ENCODE measurements around the gene NDUFAF7. TPM values are rescaled to one million over a fixed set of nuclear protein-coding genes. Genes with fewer than 3 reads are reported as not detected.
"Not testable (repeated sequence)": the region's sequence is repeated elsewhere in the genome, so short reads cannot be mapped to it uniquely, and the experiment has no call there.

NDUFAF7 gene
- polyA plus RNA-seq, 1 donor = 16.9 TPM

DNA sequence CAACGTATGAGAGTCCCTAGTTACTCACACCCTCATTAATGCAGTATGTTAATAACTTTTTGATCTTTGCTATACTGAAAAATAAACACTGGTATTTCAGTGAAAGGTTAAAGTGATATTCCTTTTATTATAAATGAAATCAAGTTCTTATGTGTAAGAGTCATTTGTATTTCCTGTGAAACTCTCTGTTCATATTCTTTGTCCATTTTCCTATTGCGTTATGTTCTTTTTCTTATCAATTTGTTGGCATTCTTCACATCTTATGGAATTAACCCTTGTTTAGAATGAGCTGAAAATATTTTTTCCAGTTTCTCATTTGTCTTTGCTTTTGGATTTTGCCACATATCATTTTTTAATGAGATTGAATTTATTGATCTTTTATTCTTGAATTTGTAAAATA lies 44.8 kb downstream of the NDUFAF7 start:
- 100% methylated on average over 2 of the region's 2 CpGs for WGBS (ENCODE audit: insufficient coverage, low lambda C conversion rate)
- DNase-seq = no peak
- Histone ChIP-seq H3K36me3 (ENCODE audit: control insufficient read depth, insufficient read depth, low read length) (peaks cover 39% of the 10 kb centered on the region), H3K4me3 (ENCODE audit: low read length) (no peak overlapping the region), H3K4me1 (ENCODE audit: control insufficient read depth, insufficient read depth, low read length) (no peaks in the 10 kb centered on the region), H3K27ac (ENCODE audit: low read length) (no peak overlapping the region), H3K9me3 (ENCODE audit: control insufficient read depth, low read depth, low read length) (no peaks in the 10 kb centered on the region), H3K27me3 (ENCODE audit: control insufficient read depth, insufficient read depth, low read length) (no peaks in the 10 kb centered on the region)

DNA sequence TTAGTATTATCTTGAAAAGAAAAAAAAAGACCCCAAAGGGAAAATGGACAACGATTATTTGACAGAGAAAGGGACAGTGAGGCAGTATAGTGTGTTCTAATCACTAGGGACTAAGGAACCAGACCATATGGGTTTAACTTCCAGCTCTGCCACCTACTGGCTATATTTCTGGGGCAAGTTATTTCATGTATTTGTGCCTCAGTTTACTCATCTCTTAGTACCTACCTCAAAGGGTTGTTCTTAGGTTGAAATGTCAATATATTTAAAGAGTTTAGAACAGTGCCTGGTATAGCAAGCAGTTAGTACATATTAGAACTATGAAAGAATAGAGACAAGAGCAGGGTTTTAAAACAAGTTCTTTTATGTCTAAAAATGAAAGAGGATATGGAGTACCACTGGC lies 50.5 kb downstream of the NDUFAF7 start:
- Histone ChIP-seq H3K4me3 (ENCODE audit: low read length) (no peak overlapping the region), H3K27me3 (ENCODE audit: control insufficient read depth, insufficient read depth, low read length) (no peaks in the 10 kb centered on the region), H3K27ac (ENCODE audit: low read length) (no peak overlapping the region), H3K4me1 (ENCODE audit: control insufficient read depth, insufficient read depth, low read length) (no peaks in the 10 kb centered on the region), H3K36me3 (ENCODE audit: control insufficient read depth, insufficient read depth, low read length) (peaks cover 16% of the 10 kb centered on the region), H3K9me3 (ENCODE audit: control insufficient read depth, low read depth, low read length) (no peaks in the 10 kb centered on the region)
- 100% methylated on average over 1 of the region's 1 CpG for WGBS (ENCODE audit: insufficient coverage, low lambda C conversion rate)
- DNase-seq = no peak

DNA sequence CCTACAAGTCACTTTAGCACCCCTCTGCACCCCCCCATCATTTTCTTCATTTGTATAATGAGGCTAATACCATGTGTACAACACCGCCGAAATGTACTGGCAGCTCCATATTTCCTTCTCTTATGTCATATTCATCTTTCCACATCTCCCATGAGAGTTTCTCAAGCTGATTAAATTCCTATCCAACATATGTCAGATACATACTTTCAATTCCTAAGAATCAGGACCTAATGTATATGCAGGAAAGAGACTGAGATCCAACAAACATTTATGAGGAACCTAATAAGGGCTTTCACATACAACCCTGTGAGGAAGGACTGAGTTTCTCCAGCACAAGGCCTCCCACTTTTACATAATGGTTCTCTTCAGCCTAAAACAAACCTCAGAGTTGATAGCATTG lies 51.3 kb downstream of the NDUFAF7 start:
- 100% methylated on average over 2 of the region's 2 CpGs for WGBS (ENCODE audit: insufficient coverage, low lambda C conversion rate)
- Histone ChIP-seq H3K36me3 (ENCODE audit: control insufficient read depth, insufficient read depth, low read length) (peaks cover 14% of the 10 kb centered on the region), H3K4me3 (ENCODE audit: low read length) (no peak overlapping the region), H3K4me1 (ENCODE audit: control insufficient read depth, insufficient read depth, low read length) (no peaks in the 10 kb centered on the region), H3K9me3 (ENCODE audit: control insufficient read depth, low read depth, low read length) (no peaks in the 10 kb centered on the region), H3K27ac (ENCODE audit: low read length) (no peak overlapping the region), H3K27me3 (ENCODE audit: control insufficient read depth, insufficient read depth, low read length) (no peaks in the 10 kb centered on the region)
- no peak for DNase-seq

DNA sequence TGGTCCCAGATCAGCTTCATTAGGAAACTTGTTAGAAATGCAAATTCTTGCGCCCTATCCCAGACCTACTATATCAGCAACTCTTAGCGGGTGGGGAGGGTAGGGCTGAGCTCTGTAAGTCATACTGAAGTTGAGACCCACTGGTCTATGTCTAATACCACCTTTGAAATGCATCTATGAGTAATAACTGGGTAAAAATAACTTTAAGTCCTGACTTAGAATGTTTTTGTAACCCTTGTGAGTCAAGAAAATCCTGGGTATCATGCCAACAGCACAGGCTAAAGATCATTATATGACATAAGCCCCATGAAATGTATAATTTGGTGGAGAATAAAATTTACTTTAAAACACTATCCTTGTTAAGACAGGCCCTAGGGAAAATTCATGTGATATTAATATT lies 51.7 kb downstream of the NDUFAF7 start:
- Histone ChIP-seq H3K36me3 (ENCODE audit: control insufficient read depth, insufficient read depth, low read length) (peaks cover 12% of the 10 kb centered on the region), H3K27ac (ENCODE audit: low read length) (no peak overlapping the region), H3K4me3 (ENCODE audit: low read length) (no peak overlapping the region), H3K4me1 (ENCODE audit: control insufficient read depth, insufficient read depth, low read length) (no peaks in the 10 kb centered on the region), H3K9me3 (ENCODE audit: control insufficient read depth, low read depth, low read length) (no peaks in the 10 kb centered on the region), H3K27me3 (ENCODE audit: control insufficient read depth, insufficient read depth, low read length) (no peaks in the 10 kb centered on the region)
- no CpG with 5 or more reads among the region's 2 CpGs for WGBS (ENCODE audit: insufficient coverage, low lambda C conversion rate)
- no peak for DNase-seq

DNA sequence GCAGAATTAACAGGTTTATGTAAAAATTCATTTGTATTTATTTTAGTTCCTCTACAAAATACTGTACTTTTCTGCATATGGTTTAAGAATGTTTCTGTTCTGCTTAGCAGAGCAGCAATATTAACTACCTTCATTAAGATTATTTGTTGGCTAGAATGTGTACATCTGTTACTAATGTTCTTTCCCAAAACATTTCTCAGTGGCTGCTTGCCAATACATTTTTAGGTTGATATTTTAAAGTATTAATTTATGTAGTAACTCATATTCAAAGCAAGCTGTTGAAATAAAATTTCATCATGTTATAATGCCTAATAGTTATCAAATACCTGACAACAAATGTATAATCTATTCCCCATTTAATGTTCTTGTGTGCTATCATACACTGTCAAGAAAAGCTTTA lies 52.9 kb downstream of the NDUFAF7 start:
- no peaks in the 10 kb centered on the region for H3K9me3 ChIP-seq (ENCODE audit: control insufficient read depth, low read depth, low read length)
- no peaks in the 10 kb centered on the region for H3K4me1 ChIP-seq (ENCODE audit: control insufficient read depth, insufficient read depth, low read length)
- DNase-seq = no peak
- no peak overlapping the region for H3K27ac ChIP-seq (ENCODE audit: low read length)
- H3K4me3 ChIP-seq (ENCODE audit: low read length) = no peak overlapping the region
- peaks cover 13% of the 10 kb centered on the region for H3K36me3 ChIP-seq (ENCODE audit: control insufficient read depth, insufficient read depth, low read length)
- H3K27me3 ChIP-seq (ENCODE audit: control insufficient read depth, insufficient read depth, low read length) = no peaks in the 10 kb centered on the region

DNA sequence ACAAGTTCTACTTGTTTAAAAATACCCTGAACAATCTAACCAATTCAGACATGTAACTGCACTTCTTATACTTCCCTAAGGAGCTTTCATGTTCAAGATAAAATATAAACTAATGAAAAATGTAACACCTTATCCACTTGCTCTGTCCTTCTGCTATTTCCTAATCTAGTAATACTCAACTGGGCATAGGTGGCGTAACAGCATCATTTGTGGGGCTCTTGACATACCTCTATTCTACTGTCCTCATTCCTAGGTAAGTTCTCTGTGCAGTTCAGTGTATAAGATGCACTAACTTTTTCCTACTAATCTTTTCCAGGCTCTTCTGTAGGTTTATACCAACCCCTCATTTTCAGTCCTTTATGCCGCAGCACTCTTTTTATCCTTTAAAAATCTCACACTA lies 56.5 kb downstream of the NDUFAF7 start:
- no peaks in the 10 kb centered on the region for H3K27me3 ChIP-seq (ENCODE audit: control insufficient read depth, insufficient read depth, low read length)
- DNase-seq = peak; percentile 4 to 14
- H3K36me3 ChIP-seq (ENCODE audit: control insufficient read depth, insufficient read depth, low read length) = peaks cover 10% of the 10 kb centered on the region
- H3K9me3 ChIP-seq (ENCODE audit: control insufficient read depth, low read depth, low read length) = no peaks in the 10 kb centered on the region
- WGBS (ENCODE audit: insufficient coverage, low lambda C conversion rate) = no CpG with 5 or more reads among the region's 2 CpGs
- H3K27ac ChIP-seq (ENCODE audit: low read length) = no peak overlapping the region
- H3K4me1 ChIP-seq (ENCODE audit: control insufficient read depth, insufficient read depth, low read length) = no peaks in the 10 kb centered on the region
- no peak overlapping the region for H3K4me3 ChIP-seq (ENCODE audit: low read length)

DNA sequence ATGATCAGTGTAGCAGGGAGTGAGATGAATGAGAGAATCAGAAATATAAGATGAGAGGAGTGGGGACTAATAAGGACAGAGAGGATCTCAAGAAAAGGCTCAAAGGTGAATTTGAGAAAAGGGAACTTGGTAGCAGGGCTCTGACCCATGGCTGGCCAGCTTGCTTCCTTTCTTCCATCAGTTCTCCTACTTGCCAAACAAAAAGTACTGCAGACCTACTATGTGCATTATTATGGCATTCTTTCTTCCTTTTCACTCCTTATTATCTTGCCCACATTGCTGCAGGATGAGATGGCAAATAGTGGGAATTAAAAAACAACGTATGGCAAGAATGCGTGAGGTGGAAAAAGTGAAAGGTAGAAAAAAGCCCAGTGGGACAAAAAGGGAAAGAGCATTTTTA lies 60.2 kb downstream of the NDUFAF7 start:
- Histone ChIP-seq H3K27ac (ENCODE audit: low read length) (no peak overlapping the region), H3K4me3 (ENCODE audit: low read length) (no peak overlapping the region), H3K4me1 (ENCODE audit: control insufficient read depth, insufficient read depth, low read length) (no peaks in the 10 kb centered on the region), H3K36me3 (ENCODE audit: control insufficient read depth, insufficient read depth, low read length) (peaks cover 10% of the 10 kb centered on the region), H3K27me3 (ENCODE audit: control insufficient read depth, insufficient read depth, low read length) (no peaks in the 10 kb centered on the region), H3K9me3 (ENCODE audit: control insufficient read depth, low read depth, low read length) (no peaks in the 10 kb centered on the region)
- WGBS (ENCODE audit: insufficient coverage, low lambda C conversion rate) = 94% methylated on average over 2 of the region's 2 CpGs
- no peak for DNase-seq

DNA sequence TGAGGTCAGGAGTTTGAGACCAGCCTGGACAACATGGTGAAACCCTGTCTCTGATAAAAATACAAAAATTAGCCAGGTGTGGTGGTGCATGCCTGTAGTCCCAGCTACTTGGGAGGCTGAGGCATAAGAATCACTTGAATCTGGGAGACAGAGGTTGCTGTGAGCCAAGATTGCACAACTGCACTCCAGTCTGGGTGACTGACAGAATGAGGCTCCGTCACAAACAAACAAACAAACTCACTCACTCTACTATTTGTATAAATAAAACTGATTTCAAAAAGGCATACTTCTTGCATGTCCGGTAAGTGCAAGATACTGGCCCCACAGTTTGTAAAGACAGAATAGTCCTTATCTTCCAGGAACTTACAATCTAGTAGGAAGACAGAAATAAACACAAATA lies 63.4 kb downstream of the NDUFAF7 start:
- not testable (repeated sequence) for DNase-seq; H3K36me3 ChIP-seq (ENCODE audit: control insufficient read depth, insufficient read depth, low read length); H3K27ac ChIP-seq (ENCODE audit: low read length); H3K27me3 ChIP-seq (ENCODE audit: control insufficient read depth, insufficient read depth, low read length); H3K4me1 ChIP-seq (ENCODE audit: control insufficient read depth, insufficient read depth, low read length); H3K4me3 ChIP-seq (ENCODE audit: low read length); H3K9me3 ChIP-seq (ENCODE audit: control insufficient read depth, low read depth, low read length)
- no CpG with 5 or more reads among the region's 2 CpGs for WGBS (ENCODE audit: insufficient coverage, low lambda C conversion rate)

DNA sequence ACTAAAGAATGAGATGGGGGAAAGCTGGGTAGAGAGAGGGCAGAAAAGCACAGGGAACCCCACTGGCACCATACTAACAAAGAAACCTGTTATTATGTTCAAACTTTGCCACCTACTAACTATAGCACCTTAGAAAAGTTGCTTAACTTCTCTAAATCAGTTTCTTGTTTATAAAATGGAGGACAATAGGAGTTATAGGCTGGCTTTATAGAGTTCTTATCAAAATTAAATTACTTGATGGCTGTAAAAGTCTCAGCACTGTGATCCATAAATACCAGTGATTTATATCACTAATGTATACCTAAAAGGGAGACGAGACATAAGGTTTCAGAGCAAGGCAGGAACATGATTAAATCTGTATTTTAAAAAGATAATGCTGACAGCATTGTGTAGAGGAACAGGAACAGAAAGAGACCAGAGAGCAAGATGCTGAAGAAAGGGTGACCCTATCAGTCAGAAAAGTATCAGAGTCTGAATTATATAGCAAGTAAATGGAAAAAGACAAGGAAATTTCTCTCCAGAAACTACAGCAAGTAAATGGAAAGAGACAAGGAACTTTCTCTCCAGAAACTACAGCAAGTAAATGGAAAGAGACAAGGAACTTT lies 64.1 kb downstream of the NDUFAF7 start:
- Histone ChIP-seq H3K27ac (ENCODE audit: low read length) (no peak overlapping the region), H3K4me3 (ENCODE audit: low read length) (no peak overlapping the region), H3K27me3 (ENCODE audit: control insufficient read depth, insufficient read depth, low read length) (no peaks in the 10 kb centered on the region), H3K9me3 (ENCODE audit: control insufficient read depth, low read depth, low read length) (no peaks in the 10 kb centered on the region), H3K4me1 (ENCODE audit: control insufficient read depth, insufficient read depth, low read length) (no peaks in the 10 kb centered on the region), H3K36me3 (ENCODE audit: control insufficient read depth, insufficient read depth, low read length) (peaks cover 6% of the 10 kb centered on the region)
- 17% methylated on average over 1 of the region's 1 CpG for WGBS (ENCODE audit: insufficient coverage, low lambda C conversion rate)
- DNase-seq = no peak

DNA sequence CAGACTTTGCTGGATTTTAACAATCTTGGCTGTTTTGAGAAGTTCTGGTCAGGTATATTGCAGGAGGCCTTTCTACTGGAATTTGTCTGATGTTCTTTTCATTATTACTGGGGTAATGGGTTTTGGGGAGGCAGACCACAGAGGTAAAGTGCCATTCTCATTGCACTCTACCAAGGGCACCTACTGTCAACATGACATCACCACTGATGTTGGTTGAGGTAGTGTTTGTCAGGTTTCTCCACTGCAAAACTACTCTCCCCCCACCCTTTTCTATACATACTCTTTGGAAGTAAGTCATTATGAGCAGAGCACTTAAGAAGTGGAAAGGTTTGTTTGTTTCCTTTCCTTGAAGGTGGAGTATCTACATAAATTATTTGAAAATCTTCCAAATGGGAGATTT lies 66.2 kb downstream of the NDUFAF7 start:
- H3K27me3 ChIP-seq (ENCODE audit: control insufficient read depth, insufficient read depth, low read length) = no peaks in the 10 kb centered on the region
- DNase-seq = no peak
- no peaks in the 10 kb centered on the region for H3K36me3 ChIP-seq (ENCODE audit: control insufficient read depth, insufficient read depth, low read length)
- H3K27ac ChIP-seq (ENCODE audit: low read length) = no peak overlapping the region
- no peaks in the 10 kb centered on the region for H3K9me3 ChIP-seq (ENCODE audit: control insufficient read depth, low read depth, low read length)
- no peak overlapping the region for H3K4me3 ChIP-seq (ENCODE audit: low read length)
- H3K4me1 ChIP-seq (ENCODE audit: control insufficient read depth, insufficient read depth, low read length) = no peaks in the 10 kb centered on the region
